VCaP (cell line): ENCODE measurements around the gene SHANK1.

ENCODE experiments used
- H3K27ac ChIP-seq: fragments of 450-650 bp; 2 replicates; pipeline ENCODE4 v1.5.1; 2017
- CTCF ChIP-seq: fragments of 450-650 bp; conservative IDR thresholded peaks from 2 replicates; pipeline ENCODE4 v1.5.1; 2017; ENCODE audit warnings: mild to moderate bottlenecking, moderate library complexity

SHANK1 gene

DNA sequence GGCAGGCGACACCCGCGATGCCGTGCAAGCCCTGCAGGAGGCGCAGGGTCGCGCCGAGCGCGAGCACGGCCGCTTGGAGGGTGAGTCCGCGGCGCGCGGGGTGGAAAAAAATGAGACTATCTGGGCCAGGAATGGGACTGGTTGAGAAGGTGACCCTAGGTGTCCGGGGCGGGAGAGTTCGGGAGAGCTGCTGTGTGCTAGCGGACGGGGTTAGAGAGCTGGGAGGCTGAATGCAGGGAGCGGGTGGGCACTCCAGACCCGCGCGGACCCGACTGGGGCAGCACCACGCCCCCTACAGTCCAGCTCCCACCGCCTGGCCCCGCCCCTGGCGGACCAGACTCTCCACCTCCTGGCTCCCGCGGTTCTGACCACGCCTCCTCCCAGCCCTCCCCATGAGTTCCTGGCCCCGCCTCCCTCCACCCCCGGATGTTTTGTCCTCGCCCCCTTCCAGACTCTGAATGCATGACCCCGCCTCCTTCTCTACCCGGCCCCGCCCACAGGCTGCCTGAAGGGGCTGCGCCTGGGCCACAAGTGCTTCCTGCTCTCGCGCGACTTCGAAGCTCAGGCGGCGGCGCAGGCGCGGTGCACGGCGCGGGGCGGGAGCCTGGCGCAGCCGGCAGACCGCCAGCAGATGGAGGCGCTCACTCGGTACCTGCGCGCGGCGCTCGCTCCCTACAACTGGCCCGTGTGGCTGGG is 5.1 kb upstream of the SHANK1 start:
- peak overlapping the region; percentile 82 for H3K27ac ChIP-seq
- peak; percentile 90 for TF ChIP-seq CTCF

GRCh38 chr19:50723735-50724521 is 4.3 kb upstream of the SHANK1 start:
- no peak for TF ChIP-seq CTCF
- H3K27ac ChIP-seq = peak overlapping the region; percentile 82

DNA sequence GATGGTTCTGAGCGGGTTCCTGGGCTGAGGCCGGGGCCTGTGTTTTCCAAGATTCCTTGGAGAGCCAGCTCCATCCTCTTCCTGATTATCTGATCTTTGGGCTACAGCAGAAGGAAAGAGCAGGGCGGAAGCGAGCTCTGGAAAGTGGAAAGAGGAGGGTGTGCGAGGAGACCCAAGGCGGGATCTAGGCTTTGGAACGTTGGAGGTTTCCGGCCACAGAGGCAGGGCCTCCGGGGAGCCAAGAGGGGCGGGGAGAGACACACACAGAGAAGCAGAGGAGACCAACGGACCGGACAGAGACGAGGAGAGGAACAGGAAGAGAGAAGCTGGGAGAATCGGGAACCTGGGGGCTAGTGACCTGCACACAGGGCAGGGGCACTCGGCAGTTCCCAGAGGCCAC is 3.5 kb upstream of the SHANK1 start, which contains the start of gene CLEC11A:
Gene CLEC11A, plus strand, starts transcription at position 296 of the 400 bp plus-strand sequence. CDS start 162 bp downstream, outside the sequence.
- no peak for TF ChIP-seq CTCF
- H3K27ac ChIP-seq = peak within 1 kb of the TSS; percentile 82

GRCh38 chr19:50722201-50723013 is 2.8 kb upstream of the SHANK1 start:
- TF ChIP-seq CTCF = no peak
- H3K27ac ChIP-seq = no peak overlapping the region

DNA sequence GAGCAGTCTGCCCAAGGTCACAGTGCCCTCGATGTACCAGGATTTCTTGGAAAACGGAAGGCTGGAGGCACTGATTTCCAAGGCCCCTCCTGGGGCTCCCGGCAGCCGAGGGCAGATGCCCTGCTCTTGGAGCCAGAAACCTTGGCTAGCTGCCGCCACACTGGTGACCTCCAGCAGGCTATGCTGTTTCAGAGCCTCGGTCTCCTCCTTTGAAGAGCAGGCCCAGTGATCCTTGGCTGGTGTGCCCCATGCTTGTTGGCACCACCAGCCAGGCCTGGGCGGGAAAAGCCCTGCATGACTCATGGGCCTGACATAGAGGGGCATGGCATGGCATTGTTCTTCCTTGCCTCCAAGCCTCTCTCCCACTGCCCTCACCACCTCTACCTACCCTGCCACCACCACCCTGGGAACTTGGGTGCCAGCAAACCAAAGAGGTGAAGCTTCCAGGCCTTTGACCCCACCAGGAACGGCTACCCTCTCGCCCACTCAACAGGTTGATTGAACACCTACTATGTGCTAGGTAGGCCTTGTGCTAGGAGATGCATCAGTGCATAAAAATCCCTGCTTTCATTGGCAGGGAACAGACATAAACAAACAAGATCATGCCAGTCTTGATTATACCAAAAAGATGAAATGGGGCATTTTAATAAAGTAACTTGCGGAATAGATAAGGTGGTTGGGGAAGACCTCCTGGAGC is 2.0 kb upstream of the SHANK1 start:
- TF ChIP-seq CTCF = no peak
- H3K27ac ChIP-seq = no peak overlapping the region

DNA sequence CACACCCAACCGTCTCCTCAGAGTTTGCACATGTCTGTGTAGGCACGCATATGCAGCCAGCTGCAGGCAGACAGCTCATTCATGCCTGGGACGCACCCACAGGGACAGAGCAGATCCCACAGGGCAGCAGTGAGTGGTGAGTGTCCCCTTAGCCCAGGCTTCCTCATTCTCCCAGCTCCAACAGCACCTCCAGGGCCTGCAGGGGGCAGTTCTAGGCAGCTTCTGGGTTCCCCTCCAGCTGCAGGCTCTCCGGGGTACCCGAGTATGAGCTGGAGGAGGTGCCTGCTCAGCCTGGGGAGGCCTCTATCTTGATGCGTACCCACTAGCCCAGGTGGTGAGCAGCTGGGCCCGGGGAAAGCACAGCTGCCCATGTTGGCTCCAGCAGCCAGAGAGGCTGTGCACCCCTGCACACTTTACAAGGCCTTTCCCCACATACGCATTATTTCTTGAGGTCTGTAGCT is 1.3 kb upstream of the SHANK1 start:
- no peak for TF ChIP-seq CTCF
- H3K27ac ChIP-seq = no peak overlapping the region
